HG03280 (cell line): ENCODE results near the gene AURKA.
"Not testable (repeated sequence)": the region's sequence is repeated elsewhere in the genome, so short reads cannot be mapped to it uniquely, and the experiment has no call there.

Experiments
- ATAC-seq: cut with Tn5 transposase; IDR thresholded peaks from one replicate; pipeline ENCODE4 v1.9.1; 2021; ENCODE audit warnings: mild to moderate bottlenecking, moderate library complexity; ENCODE audit not compliant: unreplicated experiment

Gene AURKA

GRCh38 chr20:56422076-56422823 is 30.2 kb upstream of the AURKA start:
- ATAC-seq = no peak

GRCh38 chr20:56420940-56421688 is 29.1 kb upstream of the AURKA start:
- ATAC-seq = no peak

GRCh38 chr20:56420028-56420427 is 28.0 kb upstream of the AURKA start:
- ATAC-seq = no peak

- no peak for ATAC-seq
These were observed 26.4 kb upstream of the AURKA start for GRCh38 chr20:56418385-56418861.

- no peak for ATAC-seq
These were observed 25.9 kb upstream of the AURKA start for GRCh38 chr20:56417911-56418310.

- no peak for ATAC-seq
These were observed 25.4 kb upstream of the AURKA start for GRCh38 chr20:56417402-56417801.

GRCh38 chr20:56414842-56415765 is 23.1 kb upstream of the AURKA start:
- no peak for ATAC-seq

GRCh38 chr20:56412949-56413348 is 20.9 kb upstream of the AURKA start:
- no peak for ATAC-seq

- no peak for ATAC-seq
These were observed 20.4 kb upstream of the AURKA start for GRCh38 chr20:56412473-56412790.

- ATAC-seq = no peak
These were observed 19.9 kb upstream of the AURKA start, which contains the start of gene CASS4 for GRCh38 chr20:56411759-56412472. CASS4 (plus strand) TSS chr20:56412260; CDS start chr20:56412459, 199 bp downstream.

GRCh38 chr20:56411287-56411686 is 19.3 kb upstream of the AURKA start:
- ATAC-seq = not testable (repeated sequence)

- no peak for ATAC-seq
These were observed 17.9 kb upstream of the AURKA start for GRCh38 chr20:56409956-56410355.

GRCh38 chr20:56409521-56409920 is 17.5 kb upstream of the AURKA start:
- ATAC-seq = no peak

- ATAC-seq = no peak
These were observed 14.9 kb upstream of the AURKA start for GRCh38 chr20:56406910-56407309.

- not testable (repeated sequence) for ATAC-seq
These were observed 13.3 kb upstream of the AURKA start for GRCh38 chr20:56405356-56405755.

GRCh38 chr20:56403465-56403864 is 11.4 kb upstream of the AURKA start:
- no peak for ATAC-seq

GRCh38 chr20:56400001-56400640 is 8.1 kb upstream of the AURKA start:
- peak; percentile 60 for ATAC-seq

GRCh38 chr20:56395166-56395565 is 3.2 kb upstream of the AURKA start:
- ATAC-seq = no peak

GRCh38 chr20:56393653-56394052 is 1.6 kb upstream of the AURKA start:
- ATAC-seq = no peak

- no peak for ATAC-seq
These were observed 967 bp upstream of the AURKA start for GRCh38 chr20:56392881-56393482.
